OCI-LY3 (cell line): Measurements from ENCODE around the gene SOSTDC1.
"Not testable (repeated sequence)": the region's sequence is repeated elsewhere in the genome, so short reads cannot be mapped to it uniquely, and the experiment has no call there.

Experiments used
- H2AFZ ChIP-seq: fragments of 200-600, 300-600 bp; shearing (Covaris generic); 2 replicates; pipeline ENCODE4 v1.6.0; 2014; ENCODE audit warnings: antibody characterized with exemption, low read depth, low read length
- H3K27ac ChIP-seq: fragments of 200-600, 300-600 bp; sonication (generic); 2 replicates; pipeline ENCODE4 v1.5.1; 2014; ENCODE audit warnings: mild to moderate bottlenecking, low read length, moderate library complexity, mixed read lengths
- H3K27me3 ChIP-seq: fragments of 200-600, 300-600 bp; sonication (generic); 2 replicates; pipeline ENCODE4 v1.6.1; 2014; ENCODE audit warnings: low read depth, low read length, mixed read lengths
- H3K36me3 ChIP-seq: fragments of 200-600, 300-600 bp; sonication (generic); replicated peaks from 2 replicates; pipeline ENCODE3; 2014; ENCODE audit warnings: low read depth, low read length, mixed read lengths
- H3K4me1 ChIP-seq: fragments of 300-600, 200-600 bp; sonication (generic); 2 replicates; pipeline ENCODE4 v1.6.1; 2014; ENCODE audit warnings: low read length, mixed read lengths
- H3K4me2 ChIP-seq: fragments of 200-600, 300-600 bp; sonication (generic); 2 replicates; pipeline ENCODE4 v1.6.1; 2014; ENCODE audit warnings: low read length, mixed read lengths
- H3K4me3 ChIP-seq: fragments of 300-600, 200-600 bp; sonication (generic); 2 replicates; pipeline ENCODE4 v1.5.1; 2014; ENCODE audit warnings: antibody characterized with exemption, mild to moderate bottlenecking, low read length, moderate library complexity
- H3K79me2 ChIP-seq: fragments of 300-600, 200-600 bp; shearing (Covaris generic); 2 replicates; pipeline ENCODE4 v1.6.1; 2014; ENCODE audit warnings: mild to moderate bottlenecking, low read length, mixed read lengths
- H3K9ac ChIP-seq: fragments of 300-600, 200-600 bp; shearing (Covaris generic); 2 replicates; pipeline ENCODE4 v1.6.0; 2014; ENCODE audit warnings: mild to moderate bottlenecking, low read length, moderate library complexity
- H3K9me3 ChIP-seq: fragments of 200-600, 300-600 bp; shearing (Covaris generic); 2 replicates; pipeline ENCODE4 v1.6.1; 2014; ENCODE audit warnings: low read length, mixed read lengths; ENCODE audit not compliant: insufficient read depth
- H4K20me1 ChIP-seq: fragments of 200-600, 300-600 bp; sonication (generic); 2 replicates; pipeline ENCODE4 v1.6.1; 2016; ENCODE audit warnings: low read length, mixed read lengths; ENCODE audit not compliant: insufficient read depth
- EZH2phosphoT487 ChIP-seq: fragments of 200-600 bp; shearing (Covaris generic); IDR thresholded peaks from 2 replicates; pipeline ENCODE4 v1.6.1; 2018; ENCODE audit warnings: antibody characterized with exemption, mixed run types, low read depth
- TF ChIP-seq, protein P1 (sequence below): fragments of 200-600, 300-600 bp; sonication (generic); IDR thresholded peaks from 2 replicates; pipeline ENCODE4 v1.5.1; 2014; ENCODE audit warnings: antibody characterized with exemption, low read length, low read depth

SOSTDC1 gene

DNA sequence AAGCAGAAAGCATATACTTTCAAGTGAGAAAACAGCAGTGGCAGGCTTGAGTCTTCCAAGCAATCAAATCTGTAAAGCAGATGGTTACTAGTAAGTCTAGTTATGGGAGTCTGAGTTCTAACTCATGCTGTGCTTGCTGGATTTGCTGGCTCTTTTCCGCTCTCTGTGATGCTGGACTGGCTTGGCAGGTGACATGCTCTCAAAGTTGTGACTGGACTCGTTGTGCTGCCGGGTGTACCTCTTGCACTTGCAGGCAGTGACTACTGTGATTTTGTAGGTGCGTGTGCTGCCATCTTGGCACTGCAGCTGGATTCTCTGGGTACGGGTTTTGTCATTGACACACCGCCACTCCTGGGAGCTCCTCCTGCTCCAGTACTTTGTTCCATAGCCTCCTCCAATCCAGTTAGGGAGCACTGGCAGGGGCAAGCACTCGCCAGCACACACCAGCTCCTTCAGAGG is 3.1 kb downstream of the SOSTDC1 start:
- Histone ChIP-seq H3K9ac (no peak overlapping the region), H3K4me1 (peaks cover 21% of the 10 kb centered on the region), H4K20me1 (no peaks in the 10 kb centered on the region), H3K27me3 (peaks cover 11% of the 10 kb centered on the region; the same call in 1 of the 2 replicates), H2AFZ (no peak overlapping the region), H3K4me2 (no peak overlapping the region), H3K36me3 (no peaks in the 10 kb centered on the region), H3K9me3 (no peaks in the 10 kb centered on the region), H3K27ac (no peak overlapping the region), H3K79me2 (no peaks in the 10 kb centered on the region), H3K4me3 (no peak overlapping the region)
- TF ChIP-seq EZH2phosphoT487: no peak
- TF ChIP-seq, protein P1, sequence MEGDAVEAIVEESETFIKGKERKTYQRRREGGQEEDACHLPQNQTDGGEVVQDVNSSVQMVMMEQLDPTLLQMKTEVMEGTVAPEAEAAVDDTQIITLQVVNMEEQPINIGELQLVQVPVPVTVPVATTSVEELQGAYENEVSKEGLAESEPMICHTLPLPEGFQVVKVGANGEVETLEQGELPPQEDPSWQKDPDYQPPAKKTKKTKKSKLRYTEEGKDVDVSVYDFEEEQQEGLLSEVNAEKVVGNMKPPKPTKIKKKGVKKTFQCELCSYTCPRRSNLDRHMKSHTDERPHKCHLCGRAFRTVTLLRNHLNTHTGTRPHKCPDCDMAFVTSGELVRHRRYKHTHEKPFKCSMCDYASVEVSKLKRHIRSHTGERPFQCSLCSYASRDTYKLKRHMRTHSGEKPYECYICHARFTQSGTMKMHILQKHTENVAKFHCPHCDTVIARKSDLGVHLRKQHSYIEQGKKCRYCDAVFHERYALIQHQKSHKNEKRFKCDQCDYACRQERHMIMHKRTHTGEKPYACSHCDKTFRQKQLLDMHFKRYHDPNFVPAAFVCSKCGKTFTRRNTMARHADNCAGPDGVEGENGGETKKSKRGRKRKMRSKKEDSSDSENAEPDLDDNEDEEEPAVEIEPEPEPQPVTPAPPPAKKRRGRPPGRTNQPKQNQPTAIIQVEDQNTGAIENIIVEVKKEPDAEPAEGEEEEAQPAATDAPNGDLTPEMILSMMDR: no peak

DNA sequence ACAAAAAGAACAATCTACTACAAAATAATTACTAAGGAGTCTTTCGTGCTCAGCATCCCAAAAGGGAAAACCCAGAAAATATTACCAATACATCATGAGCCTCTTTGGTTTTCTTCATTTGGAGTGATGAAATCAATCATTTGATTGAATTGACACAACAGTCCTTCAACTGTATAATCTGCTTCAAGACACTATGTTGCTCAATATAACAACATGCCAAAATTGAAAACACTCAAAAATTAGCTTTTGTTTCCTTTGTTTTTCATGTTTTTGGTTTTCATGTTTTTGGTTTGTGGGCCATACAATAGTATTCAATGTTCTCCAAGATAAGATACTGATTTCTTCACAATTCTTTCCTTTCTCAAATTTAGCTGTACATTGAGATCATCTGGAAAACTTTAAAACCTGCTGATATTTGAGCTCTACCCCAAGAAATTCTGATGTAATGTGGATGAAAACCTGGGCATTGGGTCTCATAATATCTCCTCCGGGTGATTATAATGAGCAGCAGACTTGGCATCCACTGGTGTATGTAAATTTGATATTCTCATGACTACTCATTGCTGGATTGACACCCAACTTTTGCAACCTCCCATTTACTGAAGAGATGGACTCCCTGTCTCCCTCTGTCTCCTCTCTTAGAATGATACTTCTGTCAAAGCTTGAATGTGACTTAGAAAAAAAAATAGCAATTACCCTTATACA is 4.6 kb downstream of the SOSTDC1 start:
- Histone ChIP-seq H3K4me2 (no peak overlapping the region), H3K9me3 (no peaks in the 10 kb centered on the region), H3K4me1 (peaks cover 18% of the 10 kb centered on the region), H3K27me3 (peaks cover 9% of the 10 kb centered on the region; the same call in 1 of the 2 replicates), H2AFZ (no peak overlapping the region), H4K20me1 (no peaks in the 10 kb centered on the region), H3K36me3 (no peaks in the 10 kb centered on the region), H3K4me3 (no peak overlapping the region), H3K27ac (no peak overlapping the region), H3K9ac (no peak overlapping the region), H3K79me2 (no peaks in the 10 kb centered on the region)
- no peak for TF ChIP-seq EZH2phosphoT487
- TF ChIP-seq, protein P1: no peak

DNA sequence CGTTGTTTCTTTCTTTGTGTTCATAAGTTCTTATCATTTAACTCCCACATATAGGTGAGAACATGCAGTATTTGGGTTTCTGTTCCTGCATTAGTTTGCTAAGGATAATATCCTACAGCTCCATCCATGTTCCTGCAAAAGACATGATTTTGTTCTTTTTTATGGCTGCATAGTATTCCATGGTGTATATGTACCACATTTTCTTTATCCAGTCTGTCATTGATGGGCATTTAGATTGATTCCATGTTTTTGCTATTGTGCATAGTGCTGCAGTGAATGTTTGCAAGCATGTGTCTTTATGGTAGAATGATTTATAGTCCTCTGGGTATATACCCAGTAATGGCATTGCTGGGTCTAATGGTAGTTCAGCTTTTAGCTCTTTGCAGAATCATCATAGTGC is 9.2 kb downstream of the SOSTDC1 start:
- not testable (repeated sequence) for H3K4me2 ChIP-seq, H2AFZ ChIP-seq, H3K4me1 ChIP-seq, H3K9ac ChIP-seq, H4K20me1 ChIP-seq, H3K9me3 ChIP-seq, H3K79me2 ChIP-seq, H3K4me3 ChIP-seq, H3K27ac ChIP-seq, H3K27me3 ChIP-seq, H3K36me3 ChIP-seq

DNA sequence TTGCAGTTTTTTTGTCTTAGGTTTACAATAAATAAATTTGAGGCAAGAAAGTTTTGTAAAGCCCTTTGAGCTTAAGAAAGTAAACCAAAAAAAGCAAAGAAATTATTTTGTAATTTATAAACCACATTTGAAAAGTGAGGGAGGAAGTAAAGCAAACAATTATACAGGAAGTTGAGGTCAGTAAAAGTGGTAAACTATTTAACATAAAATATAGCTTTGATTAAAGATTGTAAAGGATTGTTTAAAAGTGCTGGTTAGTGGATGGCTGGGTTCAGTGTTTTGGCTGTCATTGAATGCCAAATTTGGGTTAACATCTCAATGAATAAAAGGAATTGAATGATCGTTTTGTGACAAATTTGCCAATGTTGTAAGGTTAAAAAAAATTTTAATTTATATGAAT is 9.9 kb downstream of the SOSTDC1 start:
- H3K4me1 ChIP-seq: no peaks in the 10 kb centered on the region
- H2AFZ ChIP-seq: no peak overlapping the region
- H3K79me2 ChIP-seq: no peaks in the 10 kb centered on the region
- no peaks in the 10 kb centered on the region for H3K9me3 ChIP-seq
- no peaks in the 10 kb centered on the region for H3K27me3 ChIP-seq
- H3K4me2 ChIP-seq: no peak overlapping the region
- H4K20me1 ChIP-seq: no peaks in the 10 kb centered on the region
- no peak overlapping the region for H3K4me3 ChIP-seq
- TF ChIP-seq EZH2phosphoT487: no peak
- TF ChIP-seq, protein P1: no peak
- H3K9ac ChIP-seq: no peak overlapping the region
- no peak overlapping the region for H3K27ac ChIP-seq
- no peaks in the 10 kb centered on the region for H3K36me3 ChIP-seq
